NCI-H1092 treated with DMSO at 0.1 percent for 48 hours (cell line): ENCODE data around the gene SETDB2.
"Not testable (repeated sequence)": the region's sequence is repeated elsewhere in the genome, so short reads cannot be mapped to it uniquely, and the experiment has no call there.

Source experiments
- DNase-seq: peaks from one replicate; lab custom pipeline; 2025; lab: John Stamatoyannopoulos, UW

Gene SETDB2

GRCh38 chr13:49472186-49472585, 28.1 kb downstream of the SETDB2 start:
- no peak for DNase-seq

GRCh38 chr13:49476529-49476928, 32.5 kb downstream of the SETDB2 start:
- DNase-seq, result no peak

GRCh38 chr13:49481788-49482187, 37.7 kb downstream of the SETDB2 start:
- DNase-seq, result no peak

GRCh38 chr13:49488563-49488962, 44.5 kb downstream of the SETDB2 start:
- DNase-seq, result no peak

GRCh38 chr13:49494645-49495044, 50.6 kb downstream of the SETDB2 start:
- peak; percentile 9 for DNase-seq

GRCh38 chr13:49495783-49496762, 52.0 kb downstream of the SETDB2 start, which contains the start of gene PHF11:
PHF11 (plus strand) TSS chr13:49495953; CDS start chr13:49496002, 49 bp downstream.
- DNase-seq, result peak; percentile 11

GRCh38 chr13:49496837-49497236, 52.8 kb downstream of the SETDB2 start:
- not testable (repeated sequence) for DNase-seq

- DNase-seq, result no peak
Measured at GRCh38 chr13:49497272-49497671, 53.2 kb downstream of the SETDB2 start.

GRCh38 chr13:49498206-49498605, 54.1 kb downstream of the SETDB2 start:
- DNase-seq, result no peak

GRCh38 chr13:49499889-49500660, 56.0 kb downstream of the SETDB2 start:
- DNase-seq, result no peak

GRCh38 chr13:49502954-49503353, 58.9 kb downstream of the SETDB2 start:
- DNase-seq, result no peak

GRCh38 chr13:49503951-49504350, 59.9 kb downstream of the SETDB2 start:
- no peak for DNase-seq

GRCh38 chr13:49512578-49512977, 68.5 kb downstream of the SETDB2 start:
- no peak for DNase-seq

- DNase-seq, result no peak
Measured at GRCh38 chr13:49516467-49516866, 72.4 kb downstream of the SETDB2 start.

GRCh38 chr13:49517461-49517860, 73.4 kb downstream of the SETDB2 start:
- no peak for DNase-seq

GRCh38 chr13:49521224-49521623, 77.2 kb downstream of the SETDB2 start:
- DNase-seq, result no peak

- no peak for DNase-seq
Measured at GRCh38 chr13:49524740-49525501, 80.8 kb downstream of the SETDB2 start.

GRCh38 chr13:49527123-49527522, 83.0 kb downstream of the SETDB2 start:
- DNase-seq, result no peak

- DNase-seq, result no peak
Measured at GRCh38 chr13:49528161-49528560, 84.1 kb downstream of the SETDB2 start.

GRCh38 chr13:49530457-49530856, 86.4 kb downstream of the SETDB2 start:
- no peak for DNase-seq

GRCh38 chr13:49532593-49532992, 88.5 kb downstream of the SETDB2 start:
- no peak for DNase-seq

GRCh38 chr13:49533011-49533410, 88.9 kb downstream of the SETDB2 start:
- no peak for DNase-seq
